Stomach (tissue), 4 donors: ENCODE results near the gene TBCD.

Source experiments
- POLR2A ChIP-seq, 4 donors: fragments of 450-650 bp; IDR thresholded peaks; one replicate each; pipeline ENCODE4 v1.6.1; 2016; ENCODE audit warnings: antibody characterized with exemption in 4 of 4, control low read depth in 2 of 4, mild to moderate bottlenecking in 1 of 4, moderate library complexity in 1 of 4
- POLR2AphosphoS5 ChIP-seq, 3 donors: sonication (generic); formaldehyde crosslinking; IDR thresholded peaks; one replicate each; pipeline ENCODE4 v1.6.1; 2016; ENCODE audit warnings: antibody characterized with exemption in 3 of 3
- TF ChIP-seq, protein P1 (sequence below), 7 experiments: fragments of 450-650 bp in 4 of 7; fragments of 200-600 bp in 3 of 7; sonication (generic) in 3 of 7; IDR thresholded peaks; one replicate each; pipeline ENCODE4 v1.5.1; 2016 to 2019; ENCODE audit warnings: antibody characterized with exemption in 7 of 7, control low read depth in 2 of 7, mild to moderate bottlenecking in 1 of 7

GRCh38 chr17:82803185-82803584 lies 51.3 kb downstream of the TBCD start:
- TF ChIP-seq, protein P1, sequence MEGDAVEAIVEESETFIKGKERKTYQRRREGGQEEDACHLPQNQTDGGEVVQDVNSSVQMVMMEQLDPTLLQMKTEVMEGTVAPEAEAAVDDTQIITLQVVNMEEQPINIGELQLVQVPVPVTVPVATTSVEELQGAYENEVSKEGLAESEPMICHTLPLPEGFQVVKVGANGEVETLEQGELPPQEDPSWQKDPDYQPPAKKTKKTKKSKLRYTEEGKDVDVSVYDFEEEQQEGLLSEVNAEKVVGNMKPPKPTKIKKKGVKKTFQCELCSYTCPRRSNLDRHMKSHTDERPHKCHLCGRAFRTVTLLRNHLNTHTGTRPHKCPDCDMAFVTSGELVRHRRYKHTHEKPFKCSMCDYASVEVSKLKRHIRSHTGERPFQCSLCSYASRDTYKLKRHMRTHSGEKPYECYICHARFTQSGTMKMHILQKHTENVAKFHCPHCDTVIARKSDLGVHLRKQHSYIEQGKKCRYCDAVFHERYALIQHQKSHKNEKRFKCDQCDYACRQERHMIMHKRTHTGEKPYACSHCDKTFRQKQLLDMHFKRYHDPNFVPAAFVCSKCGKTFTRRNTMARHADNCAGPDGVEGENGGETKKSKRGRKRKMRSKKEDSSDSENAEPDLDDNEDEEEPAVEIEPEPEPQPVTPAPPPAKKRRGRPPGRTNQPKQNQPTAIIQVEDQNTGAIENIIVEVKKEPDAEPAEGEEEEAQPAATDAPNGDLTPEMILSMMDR (IDR thresholded peaks at IDR 0.05) = no peak
- no peak for TF ChIP-seq POLR2AphosphoS5 (IDR thresholded peaks at IDR 0.05)
- no peak for TF ChIP-seq POLR2A (IDR thresholded peaks at IDR 0.05)
